Neutrophil (primary cell): ENCODE results near the gene IFI27.

Experiments used
- H3K27ac ChIP-seq: fragments of 200-600 bp; sonication (generic); 2 replicates; pipeline ENCODE4 v1.5.1; 2016; ENCODE audit warnings: mild to moderate bottlenecking, moderate library complexity
- H3K27me3 ChIP-seq: fragments of 200-600 bp; sonication (generic); 2 replicates; pipeline ENCODE4 v1.6.0; 2016; ENCODE audit warnings: mild to moderate bottlenecking
- H3K36me3 ChIP-seq: fragments of 200-600 bp; sonication (generic); 2 replicates; pipeline ENCODE4 v1.5.1; 2017
- H3K4me1 ChIP-seq, 2 experiments: fragments of 200-600 bp in 1 of 2; sonication (generic) in 1 of 2; 1 replicate in 1 of 2; 2 replicates in 1 of 2; pipeline versions ENCODE4 v1.5.1 to v1.6.1; 2013 to 2016; ENCODE audit warnings: low read depth in 1 of 2, low read length in 1 of 2, mild to moderate bottlenecking in 1 of 2, moderate library complexity in 1 of 2; ENCODE audit not compliant: control insufficient read depth in 1 of 2, insufficient read depth in 1 of 2
- H3K4me3 ChIP-seq, 2 experiments: fragments of 200-600 bp in 1 of 2; sonication (generic) in 1 of 2; 1 replicate in 1 of 2; 2 replicates in 1 of 2; pipeline ENCODE4 v1.5.1; 2013 to 2016; ENCODE audit warnings: low read depth in 1 of 2, low read length in 1 of 2, mild to moderate bottlenecking in 1 of 2, moderate library complexity in 1 of 2
- H3K9me3 ChIP-seq: fragments of 200-600 bp; sonication (generic); 2 replicates; pipeline ENCODE4 v1.5.1; 2016
- CTCF ChIP-seq: fragments of 200-600 bp; sonication (generic); IDR thresholded peaks from 2 replicates; pipeline ENCODE4 v1.5.1; 2016; ENCODE audit warnings: antibody characterized with exemption

The IFI27 gene

GRCh38 chr14:94087891-94088290 is 22.6 kb upstream of the IFI27 start:
- H3K36me3 ChIP-seq, result no peaks in the 10 kb centered on the region
- no peak overlapping the region for H3K27ac ChIP-seq
- TF ChIP-seq CTCF, result no peak
- no peak overlapping the region for H3K4me3 ChIP-seq
- no peaks in the 10 kb centered on the region for H3K9me3 ChIP-seq
- no peaks in the 10 kb centered on the region for H3K4me1 ChIP-seq
- H3K27me3 ChIP-seq, result no peaks in the 10 kb centered on the region

- Histone ChIP-seq H3K4me1 (no peaks in the 10 kb centered on the region), H3K27me3 (no peaks in the 10 kb centered on the region), H3K9me3 (no peaks in the 10 kb centered on the region), H3K36me3 (no peaks in the 10 kb centered on the region), H3K4me3 (no peak overlapping the region), H3K27ac (no peak overlapping the region)
- TF ChIP-seq CTCF, result no peak
These were observed 22.0 kb upstream of the IFI27 start for GRCh38 chr14:94088516-94088915.

GRCh38 chr14:94089479-94089878 is 21.1 kb upstream of the IFI27 start:
- H3K36me3 ChIP-seq, result no peaks in the 10 kb centered on the region
- H3K9me3 ChIP-seq, result no peaks in the 10 kb centered on the region
- H3K27me3 ChIP-seq, result no peaks in the 10 kb centered on the region
- TF ChIP-seq CTCF, result no peak
- H3K4me3 ChIP-seq, result no peak overlapping the region
- no peak overlapping the region for H3K27ac ChIP-seq
- no peaks in the 10 kb centered on the region for H3K4me1 ChIP-seq

GRCh38 chr14:94093418-94093817 is 17.1 kb upstream of the IFI27 start:
- Histone ChIP-seq H3K36me3 (no peaks in the 10 kb centered on the region), H3K27me3 (no peaks in the 10 kb centered on the region), H3K27ac (no peak overlapping the region), H3K4me1 (no peaks in the 10 kb centered on the region), H3K9me3 (no peaks in the 10 kb centered on the region), H3K4me3 (no peak overlapping the region)
- TF ChIP-seq CTCF, result no peak

- H3K27me3 ChIP-seq, result no peaks in the 10 kb centered on the region
- no peak overlapping the region for H3K4me3 ChIP-seq
- H3K9me3 ChIP-seq, result no peaks in the 10 kb centered on the region
- H3K36me3 ChIP-seq, result no peaks in the 10 kb centered on the region
- H3K27ac ChIP-seq, result no peak overlapping the region
- H3K4me1 ChIP-seq, result no peaks in the 10 kb centered on the region
- TF ChIP-seq CTCF, result no peak
These were observed 13.4 kb upstream of the IFI27 start for GRCh38 chr14:94097091-94097490.
